Measurements from ENCODE around the gene PRL.

PRL gene

GRCh38 chr6:22296936-22297335 is at the start of gene PRL:
TSS of gene PRL (minus strand) at chr6:22297036. CDS start at chr6:22296982, 54 bp downstream.
- no peak for DNase-seq

- no peak for DNase-seq
These were observed 47.0 kb upstream of the PRL start for GRCh38 chr6:22343864-22344263.

GRCh38 chr6:22334778-22335177 is 37.9 kb upstream of the PRL start:
- no peak for DNase-seq

- DNase-seq = no peak
These were observed 37.0 kb upstream of the PRL start for GRCh38 chr6:22333802-22334201.

DNA sequence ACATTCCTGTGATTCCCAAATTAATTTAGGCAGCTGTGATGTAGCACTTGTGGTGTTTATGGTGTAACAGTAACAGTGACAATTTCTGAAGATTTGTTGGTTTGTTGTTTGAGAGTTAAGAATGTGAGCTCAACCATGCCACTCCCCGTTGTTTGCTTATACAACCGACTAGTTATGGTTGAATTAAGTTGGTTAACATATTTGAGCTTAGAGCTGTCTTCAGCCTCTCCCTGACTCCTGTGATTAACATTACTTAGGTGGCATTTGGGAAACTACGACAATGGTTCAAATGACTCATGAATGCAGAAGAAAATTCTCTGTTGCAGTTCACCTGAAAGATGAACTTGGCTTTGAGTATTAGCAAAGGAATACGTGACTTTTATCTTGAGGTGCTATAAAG is 35.9 kb upstream of the PRL start:
- DNase-seq = no peak

DNA sequence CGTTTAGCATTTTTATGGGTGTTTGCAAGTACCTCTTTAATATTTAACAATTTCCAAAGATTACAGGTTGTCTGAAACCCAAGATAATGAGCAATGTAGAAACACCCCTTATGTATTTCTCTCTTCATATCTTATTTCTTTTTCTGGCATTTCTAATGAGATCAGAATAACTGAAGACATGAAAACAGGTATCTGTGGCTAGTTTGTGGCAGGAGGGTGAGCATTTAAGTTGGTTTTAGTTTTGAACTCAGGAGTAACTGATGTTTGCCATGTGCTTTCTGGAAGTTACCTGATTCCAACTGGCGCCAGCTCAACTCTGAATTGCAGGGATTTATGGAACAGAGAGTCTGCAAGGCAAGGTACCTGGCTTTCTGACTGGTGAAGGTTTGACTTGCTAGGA is 35.4 kb upstream of the PRL start:
- DNase-seq = no peak

DNA sequence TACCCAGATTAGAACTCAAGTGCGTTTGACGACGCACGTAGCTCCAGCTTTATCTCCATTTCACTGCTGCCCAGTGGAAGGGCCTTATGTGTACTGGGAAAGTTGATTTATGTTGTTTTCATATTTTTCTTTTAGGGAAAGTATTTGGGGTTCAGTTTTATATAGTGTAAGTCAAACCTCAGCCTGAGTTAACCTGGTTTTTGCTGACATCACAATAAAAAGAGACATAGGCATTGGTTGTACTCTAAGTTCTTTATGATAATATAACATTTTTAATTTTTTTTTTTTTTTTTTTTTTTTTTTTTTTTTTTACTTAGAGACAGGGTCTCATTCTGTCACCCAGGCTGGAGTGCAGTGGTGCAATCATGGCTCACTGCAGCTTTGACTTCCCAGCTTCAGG is 34.1 kb upstream of the PRL start:
- no peak for DNase-seq

DNA sequence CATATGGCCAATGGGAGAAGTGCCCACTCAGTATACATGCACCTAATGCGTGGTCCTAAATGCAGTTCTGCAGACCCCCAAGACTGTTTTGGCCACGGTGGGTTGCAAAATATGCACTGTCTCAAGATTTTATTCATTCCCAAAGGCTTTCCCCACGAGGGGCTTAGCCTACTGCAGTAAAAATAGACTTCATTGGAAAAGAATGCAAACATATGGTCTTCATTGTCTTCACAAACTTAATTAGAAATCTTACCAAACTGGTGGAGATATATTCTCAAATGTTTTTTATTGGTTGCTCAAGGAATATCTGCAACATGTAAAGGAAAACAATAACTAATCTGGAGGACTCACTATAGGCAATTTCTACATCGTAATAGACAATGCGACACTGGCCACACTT is 31.6 kb upstream of the PRL start:
- no peak for DNase-seq

GRCh38 chr6:22327881-22328280 is 31.0 kb upstream of the PRL start:
- DNase-seq = no peak

DNA sequence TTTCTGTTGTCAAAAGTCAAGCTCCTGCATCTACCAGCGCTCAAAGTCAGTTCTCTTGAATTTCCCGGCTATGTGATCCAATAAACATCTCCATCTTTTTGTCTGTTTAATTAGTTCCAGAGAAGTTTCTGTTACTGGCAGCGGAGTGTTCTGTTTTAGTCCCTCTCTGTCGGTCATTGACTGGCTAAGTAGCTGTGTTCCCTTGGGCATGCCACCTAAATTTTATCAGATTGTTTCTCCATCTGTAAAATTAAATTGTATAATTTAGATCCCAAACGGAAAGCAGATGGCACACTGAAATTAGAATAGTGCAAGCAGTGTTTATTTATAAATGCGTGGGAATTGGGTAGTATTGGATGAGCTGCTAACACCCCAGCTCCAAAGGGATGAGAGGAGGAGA is 29.7 kb upstream of the PRL start:
- DNase-seq = no peak

- DNase-seq = no peak
These were observed 28.6 kb upstream of the PRL start for GRCh38 chr6:22325481-22325880.

GRCh38 chr6:22323848-22324247 is 27.0 kb upstream of the PRL start:
- no peak for DNase-seq

DNA sequence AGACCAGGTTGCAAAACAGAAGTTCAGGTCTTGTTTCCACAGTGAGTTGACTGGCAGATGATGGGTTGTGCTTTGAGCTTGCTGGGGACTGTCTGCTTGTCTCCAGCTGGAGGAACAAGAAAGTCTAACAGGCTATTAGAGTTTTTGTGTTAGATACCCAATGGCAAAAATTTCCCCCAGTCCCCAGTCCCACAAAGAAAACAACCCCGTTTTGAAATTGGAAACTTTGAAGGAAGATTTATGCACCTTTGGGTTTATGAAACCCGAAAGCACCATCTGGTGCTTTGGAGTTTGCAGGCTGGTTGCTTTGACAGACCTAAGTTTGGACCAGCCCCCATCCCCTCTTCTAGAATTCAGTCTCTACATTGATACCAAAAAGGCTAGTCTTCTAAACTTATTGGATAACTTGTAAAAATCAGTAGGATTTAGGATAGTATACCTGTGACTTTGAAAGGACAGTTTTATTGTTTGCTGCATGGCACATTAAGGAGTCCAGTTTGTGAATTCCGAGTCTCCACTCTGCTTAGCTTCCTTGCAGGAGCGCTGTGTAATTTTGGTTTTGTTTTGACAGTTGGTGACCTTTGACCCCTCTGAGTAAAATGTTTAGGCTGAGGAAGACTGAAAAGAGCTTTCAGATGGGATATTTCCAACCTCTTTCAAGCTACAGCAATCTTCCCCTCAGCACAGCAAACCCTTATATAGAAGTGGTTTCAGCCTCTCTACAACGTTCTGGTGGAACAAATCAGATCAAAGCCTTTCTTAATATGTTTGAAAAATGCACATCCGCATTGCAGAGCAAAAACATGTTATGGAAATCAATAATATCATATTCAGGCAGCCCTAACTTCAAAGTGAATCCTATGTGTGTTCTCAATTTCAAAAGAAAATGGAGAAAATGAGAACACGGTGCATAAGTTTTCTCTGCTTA is 25.5 kb upstream of the PRL start:
- no peak for DNase-seq

DNA sequence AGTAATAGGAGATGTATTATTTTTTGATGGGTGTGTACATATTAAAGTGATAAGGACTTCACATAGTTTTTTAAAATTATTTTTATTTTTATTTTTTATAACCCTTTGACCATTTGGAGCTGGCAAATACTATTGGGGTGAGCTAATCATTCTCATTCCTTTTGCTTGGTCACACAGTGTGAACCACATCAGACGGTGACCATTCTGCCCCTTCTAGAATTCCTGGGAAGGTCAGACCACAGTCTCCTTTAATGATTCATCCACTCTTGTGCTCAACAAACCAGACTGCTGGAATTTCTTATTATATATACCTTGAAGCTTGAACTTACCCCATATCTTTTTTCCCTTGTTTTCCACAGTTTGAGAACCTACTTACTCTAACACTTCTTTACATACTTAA is 23.9 kb upstream of the PRL start:
- no peak for DNase-seq

DNA sequence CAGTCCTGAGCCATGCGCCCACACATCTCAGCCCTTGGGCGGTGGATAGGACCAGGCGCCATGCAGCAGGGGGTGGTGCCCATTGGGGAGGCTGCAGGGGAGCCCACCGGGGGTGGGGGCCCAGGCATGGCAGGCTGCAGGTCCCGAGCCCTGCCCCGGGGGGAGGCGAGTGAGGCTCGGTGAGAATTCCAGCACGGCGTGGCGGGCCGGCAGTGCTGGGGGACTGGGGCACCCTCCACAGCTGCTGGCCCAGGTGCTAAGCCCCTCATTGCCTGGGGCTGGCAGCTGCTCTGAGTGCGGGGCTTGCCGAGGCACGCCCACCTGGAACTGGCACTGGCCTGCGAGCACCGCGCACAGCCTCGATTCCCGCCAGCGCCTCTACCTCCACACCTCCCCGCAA is 21.6 kb upstream of the PRL start:
- no peak for DNase-seq

DNA sequence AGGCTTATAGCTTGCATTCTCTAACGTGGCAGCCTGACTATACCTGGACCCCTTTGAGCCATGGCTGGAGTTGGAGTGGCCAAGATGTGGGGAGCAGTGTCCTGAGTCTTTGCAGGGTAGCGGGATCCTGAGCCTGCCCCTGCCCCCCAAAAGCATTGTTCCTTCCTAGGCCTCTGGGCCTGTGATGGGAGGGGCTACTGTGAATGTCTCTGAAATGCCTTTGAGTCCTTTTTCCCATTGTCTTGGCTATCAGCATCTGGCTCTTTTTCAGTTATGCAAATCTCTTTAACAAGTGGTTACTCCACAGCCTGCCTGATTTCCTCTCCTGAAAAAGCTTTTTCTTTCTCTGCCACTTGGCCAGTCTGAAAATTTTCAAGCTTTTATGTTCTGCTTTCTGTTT is 17.0 kb upstream of the PRL start:
- DNase-seq = no peak

DNA sequence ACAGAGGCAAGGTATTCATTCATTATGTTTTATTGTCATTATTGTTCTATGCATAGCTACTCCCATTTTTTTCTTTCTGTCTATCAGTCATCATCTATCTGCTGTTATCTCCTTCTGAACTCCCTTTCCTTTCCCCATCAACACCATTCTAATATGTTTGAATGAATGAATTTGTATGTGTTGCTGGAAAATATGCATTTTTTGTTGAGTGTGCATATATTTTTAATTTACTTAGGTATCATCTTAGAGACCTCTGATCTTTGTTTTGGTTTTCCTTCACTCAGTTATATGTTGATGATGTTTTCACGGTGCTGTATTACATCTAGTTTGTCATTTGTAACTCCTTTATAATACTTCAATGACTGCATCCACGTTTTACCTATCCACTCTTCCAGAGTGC is 12.1 kb upstream of the PRL start:
- DNase-seq = no peak

- DNase-seq = no peak
These were observed 10.1 kb upstream of the PRL start for GRCh38 chr6:22306741-22307466.

- no peak for DNase-seq
These were observed 6.0 kb upstream of the PRL start for GRCh38 chr6:22302838-22303237.

- no peak for DNase-seq
These were observed 3.6 kb upstream of the PRL start for GRCh38 chr6:22300273-22300998.

GRCh38 chr6:22298475-22298890 is 1.6 kb upstream of the PRL start:
- DNase-seq = no peak

DNA sequence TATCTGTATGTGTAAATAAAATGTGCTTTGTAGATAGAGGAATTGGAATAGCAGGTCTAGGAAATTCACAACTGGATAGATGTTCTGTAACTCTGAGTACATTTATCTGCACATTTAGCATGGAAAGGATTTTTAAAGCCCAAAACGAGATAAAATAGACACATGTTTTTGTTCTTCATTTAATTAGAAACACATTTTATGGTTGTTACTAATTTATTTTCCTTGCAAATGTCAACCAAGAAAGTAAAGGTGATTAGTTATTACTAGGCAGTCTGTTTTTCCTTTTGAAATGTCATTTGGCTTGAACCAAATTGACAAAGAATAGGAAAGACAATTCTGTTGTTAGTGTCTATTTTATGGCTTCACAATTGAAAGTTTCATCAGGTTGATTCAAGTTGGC is 769 bp downstream of the PRL start:
- no peak for DNase-seq

GRCh38 chr6:22295145-22295544 is 1.7 kb downstream of the PRL start:
- DNase-seq = peak; percentile 17

DNA sequence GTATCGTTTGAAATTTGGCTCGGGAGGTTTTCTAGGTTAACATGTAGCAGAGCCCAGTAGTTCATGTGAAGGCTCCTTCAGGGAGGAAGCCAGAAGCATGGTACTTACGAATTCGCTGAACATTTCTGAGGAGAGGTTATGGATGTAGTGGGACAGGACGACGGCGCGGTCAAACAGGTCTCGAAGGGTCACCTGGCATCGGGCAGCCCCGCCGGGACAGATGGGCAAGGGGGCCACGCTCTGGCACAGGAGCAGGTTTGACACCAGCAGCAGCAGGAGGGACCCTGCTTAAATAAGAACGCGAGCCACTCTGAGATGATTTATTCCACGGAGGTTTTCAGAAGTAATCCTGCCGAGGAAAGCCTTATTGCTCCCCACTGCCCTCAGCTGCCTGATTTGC is 2.5 kb downstream of the PRL start:
- DNase-seq = peak; percentile 1

All from NCI-H1092 (cell line).